LNCAP (cell line): Measurements from ENCODE around the gene SELENOH.

Experiments used
- CTCF ChIP-seq: fragments of 450-650 bp; IDR thresholded peaks from 2 replicates; pipeline ENCODE4 v1.5.1; 2017; ENCODE audit warnings: mild to moderate bottlenecking

The SELENOH gene

GRCh38 chr11:57777969-57778317 is 36.7 kb downstream of the SELENOH start:
- no peak for TF ChIP-seq CTCF

DNA sequence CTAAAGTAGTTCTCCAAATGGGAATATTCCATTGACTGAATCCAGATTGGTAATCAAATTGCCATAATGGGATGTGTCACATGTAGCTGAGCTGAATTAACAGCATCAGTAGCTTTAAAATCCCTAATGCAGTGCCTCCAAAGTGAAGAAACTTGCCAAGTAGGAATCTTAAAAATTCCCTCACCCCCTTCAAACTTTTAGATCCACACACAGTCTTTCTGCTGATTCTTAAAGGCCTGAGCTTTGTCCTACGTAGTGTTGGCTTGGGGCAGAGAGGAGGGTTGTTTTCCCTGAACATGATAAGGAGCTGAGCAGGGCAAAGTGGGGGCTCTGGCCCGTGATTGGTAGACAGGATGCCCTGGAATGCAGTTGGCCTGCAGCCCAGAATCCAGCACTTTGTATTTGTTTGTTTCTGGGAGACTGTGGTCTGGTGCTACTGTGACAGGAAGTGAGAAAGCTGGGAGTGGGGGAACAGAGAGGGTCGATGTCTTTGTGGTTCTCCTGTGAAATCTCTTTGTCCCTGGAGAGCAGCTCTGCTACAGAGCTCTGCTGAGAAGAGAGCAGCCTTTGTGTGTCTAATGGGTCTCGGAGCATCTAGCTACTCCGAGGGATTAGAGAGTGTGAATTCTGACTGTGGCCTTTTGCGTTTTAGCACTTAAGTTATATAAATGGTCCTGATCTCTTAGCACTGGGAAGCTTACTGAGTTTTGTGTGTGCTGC is 37.2 kb downstream of the SELENOH start:
- no peak for TF ChIP-seq CTCF

DNA sequence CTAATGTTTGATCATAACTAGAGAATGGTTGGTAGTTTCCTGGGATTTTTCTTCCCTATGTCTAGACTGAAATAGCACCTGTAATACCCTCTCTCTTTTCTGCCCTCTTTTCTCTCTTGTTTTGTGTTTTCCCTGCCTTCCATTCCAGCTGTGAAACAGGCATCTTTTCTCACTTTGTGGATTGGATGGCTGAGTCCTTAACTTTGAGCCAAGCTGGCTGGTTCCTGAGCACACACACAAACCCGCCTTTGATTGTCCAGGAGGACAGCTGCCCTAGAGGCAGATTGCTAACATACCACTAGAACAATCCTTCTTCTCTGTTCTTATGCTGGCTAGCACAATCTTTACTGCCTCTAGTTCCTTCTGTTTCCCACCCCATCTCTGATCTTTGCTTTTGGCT is 38.0 kb downstream of the SELENOH start:
- no peak for TF ChIP-seq CTCF

DNA sequence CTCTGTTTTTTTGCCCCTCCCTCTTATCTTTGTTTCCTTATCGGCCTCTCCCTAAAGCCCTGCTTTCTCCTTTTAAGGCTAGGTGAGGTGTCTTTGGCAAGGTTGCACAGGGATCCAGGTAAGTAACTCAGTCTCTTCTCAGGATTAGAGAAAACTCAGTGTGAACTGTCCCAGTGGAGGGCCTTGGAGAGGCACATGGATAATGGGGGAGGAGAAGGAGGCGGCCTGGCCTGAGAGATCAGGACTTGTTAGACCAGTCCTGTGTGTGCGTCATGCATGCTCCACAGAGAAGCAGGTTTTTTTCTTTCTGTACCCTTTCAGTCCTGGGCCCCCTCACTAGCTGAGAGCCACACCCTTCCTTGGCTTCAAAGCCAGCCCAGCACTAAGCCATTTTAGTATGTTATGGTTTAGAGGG is 40.2 kb downstream of the SELENOH start:
- no peak for TF ChIP-seq CTCF

DNA sequence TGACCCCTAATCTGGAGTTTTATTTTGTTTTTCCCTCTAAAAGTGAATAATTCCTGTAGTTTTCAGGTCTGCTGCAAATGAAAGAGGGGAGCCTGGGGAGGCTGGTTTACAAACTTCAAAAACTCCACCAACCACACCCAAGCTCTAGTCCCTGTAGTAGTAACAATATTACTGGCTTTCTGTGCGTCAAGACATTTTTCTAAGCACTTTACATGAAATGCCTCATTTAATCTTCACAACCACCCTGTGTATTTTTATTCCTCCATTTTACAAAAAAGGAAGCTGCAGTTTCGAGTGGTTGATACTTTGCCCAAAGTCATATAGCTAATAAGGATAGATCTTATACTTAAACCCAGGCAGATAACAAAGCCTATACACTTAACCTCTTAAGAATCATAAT is 43.8 kb downstream of the SELENOH start:
- no peak for TF ChIP-seq CTCF

DNA sequence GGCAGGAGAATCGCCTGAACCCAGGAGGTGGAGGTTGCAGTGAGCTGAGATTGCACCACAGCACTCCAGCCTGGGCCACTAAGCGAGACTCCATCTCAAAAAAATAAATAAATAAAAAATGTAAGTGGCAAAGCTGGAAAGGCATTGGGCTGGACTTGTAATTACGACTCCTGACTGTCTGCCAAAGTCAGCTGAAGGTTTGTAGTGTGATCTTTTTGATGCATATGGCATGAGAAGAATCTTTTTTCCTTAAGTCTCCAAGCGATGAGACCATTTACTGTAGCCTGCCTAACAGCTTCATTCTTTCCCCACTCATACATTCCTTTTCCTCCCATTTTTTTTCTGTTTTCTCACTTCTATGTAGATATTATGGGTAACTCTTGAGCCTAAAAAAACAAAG is 45.1 kb downstream of the SELENOH start:
- no peak for TF ChIP-seq CTCF

GRCh38 chr11:57787006-57787604 is 45.8 kb downstream of the SELENOH start:
- TF ChIP-seq CTCF, result no peak
